ENCODE results near the gene JADE3.
"Not testable (repeated sequence)": the region's sequence is repeated elsewhere in the genome, so short reads cannot be mapped to it uniquely, and the experiment has no call there.

The JADE3 gene

GRCh38 chrX:46935295-46935694, 23.1 kb downstream of the JADE3 start:
- no peak for DNase-seq (ENCODE audit: low read depth, low spot score)

DNA sequence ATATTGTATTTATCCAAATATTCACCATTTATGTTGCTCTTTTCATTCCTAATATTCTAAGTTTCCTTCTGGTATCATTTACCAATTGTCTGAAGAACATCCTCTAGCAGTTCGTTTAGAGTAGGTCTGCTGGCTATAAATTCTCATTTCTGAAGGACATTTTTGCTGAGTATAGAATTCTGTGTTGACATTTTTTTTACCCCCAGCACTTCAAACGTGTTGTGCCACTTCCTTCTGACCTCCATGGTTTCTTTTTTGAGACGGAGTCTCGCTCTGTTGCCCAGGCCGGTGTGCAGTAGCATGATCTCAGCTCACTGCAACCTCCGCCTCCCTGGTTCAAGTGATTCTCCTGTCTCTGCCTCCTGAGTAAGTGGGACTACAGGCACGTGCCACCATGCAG, 26.4 kb downstream of the JADE3 start:
- DNase-seq (ENCODE audit: low read depth, low spot score): no peak

- no peak for DNase-seq (ENCODE audit: low read depth, low spot score)
Observed at GRCh38 chrX:46941341-46941740, 29.1 kb downstream of the JADE3 start.

GRCh38 chrX:46953137-46953527, 40.9 kb downstream of the JADE3 start:
- DNase-seq (ENCODE audit: low read depth, low spot score): no peak

GRCh38 chrX:46953597-46953996, 41.4 kb downstream of the JADE3 start:
- DNase-seq (ENCODE audit: low read depth, low spot score): no peak

- no peak for DNase-seq (ENCODE audit: low read depth, low spot score)
Observed at GRCh38 chrX:46954716-46955115, 42.5 kb downstream of the JADE3 start.

GRCh38 chrX:46956589-46956988, 44.4 kb downstream of the JADE3 start:
- DNase-seq (ENCODE audit: low read depth, low spot score): not testable (repeated sequence)

DNA sequence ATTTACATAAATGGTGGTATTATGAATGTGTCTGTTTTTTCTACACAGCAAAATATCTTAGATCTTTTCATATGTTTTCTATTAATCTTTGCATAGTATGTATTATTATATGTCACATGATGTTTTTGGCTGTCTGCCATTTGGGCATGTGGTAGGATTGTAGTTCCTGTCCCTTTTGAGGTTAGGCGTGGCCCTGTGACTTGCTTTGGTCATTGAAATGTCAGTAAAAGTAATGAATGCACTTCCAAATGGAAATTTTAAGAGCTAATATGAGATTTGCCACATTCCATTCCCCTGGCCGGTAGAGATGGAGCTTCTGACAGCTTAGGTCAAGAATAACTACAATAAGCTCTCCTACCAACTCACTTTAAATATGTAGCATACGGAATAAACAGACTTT, 45.1 kb downstream of the JADE3 start:
- DNase-seq (ENCODE audit: low read depth, low spot score): no peak

DNA sequence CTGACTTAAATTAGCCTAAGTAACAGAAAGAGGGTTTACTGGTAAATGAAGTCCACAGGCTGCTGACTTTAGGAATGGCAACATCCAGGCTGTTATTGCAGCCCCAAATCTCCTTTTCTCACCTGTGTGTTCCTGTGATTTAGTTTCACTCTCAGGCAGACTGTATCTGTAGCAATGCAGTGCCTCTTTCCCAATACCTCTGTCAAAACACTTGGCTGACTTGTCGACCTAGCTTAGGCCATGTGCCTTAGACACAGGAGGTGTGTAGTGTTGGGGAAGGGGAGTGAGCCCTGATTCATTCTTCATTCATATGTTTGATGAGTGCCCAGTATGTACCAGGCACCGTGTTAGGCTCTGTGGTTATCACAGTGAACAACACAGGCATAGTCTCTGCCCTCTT, 46.9 kb downstream of the JADE3 start:
- DNase-seq (ENCODE audit: low read depth, low spot score): no peak

DNA sequence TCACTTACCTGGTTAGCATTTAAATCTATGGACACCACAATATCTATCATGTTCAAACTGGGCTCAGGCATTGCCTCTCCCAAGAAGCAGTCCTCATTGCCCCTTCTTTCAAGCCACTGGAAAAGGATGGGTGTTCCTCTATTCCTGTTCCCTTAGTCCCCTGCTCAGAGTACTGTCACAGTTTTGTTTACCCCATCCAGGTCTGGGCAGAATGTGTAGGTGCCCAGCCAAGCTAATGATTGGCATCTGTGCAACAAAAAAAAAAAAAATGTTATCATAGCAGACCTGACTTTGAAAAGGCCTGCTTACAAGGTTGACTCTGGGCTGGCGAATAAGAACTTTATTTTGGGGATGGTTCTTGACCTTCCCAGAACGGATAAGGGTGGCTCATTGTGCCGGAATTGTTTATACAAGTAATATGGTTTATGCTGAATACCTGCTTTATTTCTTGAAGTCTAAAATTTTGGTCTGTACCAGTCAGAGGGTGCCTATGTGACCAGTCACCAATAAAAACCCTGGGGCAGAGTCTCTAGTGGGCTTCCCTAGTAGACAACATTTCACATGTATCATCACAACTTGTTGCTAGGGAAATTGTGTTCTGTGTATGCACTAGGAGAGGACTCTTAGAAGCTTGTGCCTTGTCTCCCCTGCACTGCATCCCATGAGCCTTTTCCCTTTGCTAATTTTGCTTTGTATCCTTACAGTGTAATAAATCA, 47.9 kb downstream of the JADE3 start:
- DNase-seq (ENCODE audit: low read depth, low spot score): no peak

DNA sequence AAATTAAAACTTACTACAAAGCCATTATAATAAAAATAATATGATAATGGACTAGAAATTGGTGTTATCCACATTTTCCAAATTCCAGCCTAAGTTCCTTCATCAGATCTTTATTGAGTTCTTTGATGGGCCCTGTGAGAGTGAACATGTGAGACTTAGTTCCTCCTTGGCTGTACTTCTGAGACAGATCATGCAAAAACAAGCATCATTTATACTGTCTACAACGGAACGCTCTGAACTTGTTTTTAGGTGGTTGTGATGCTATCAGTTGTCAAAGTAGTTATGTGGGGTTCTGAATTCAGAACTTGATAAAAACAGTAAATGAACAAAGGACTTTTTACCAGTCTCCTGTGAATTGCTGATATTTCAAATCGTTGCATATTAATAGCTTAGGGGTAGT, 48.9 kb downstream of the JADE3 start:
- DNase-seq (ENCODE audit: low read depth, low spot score): no peak

DNA sequence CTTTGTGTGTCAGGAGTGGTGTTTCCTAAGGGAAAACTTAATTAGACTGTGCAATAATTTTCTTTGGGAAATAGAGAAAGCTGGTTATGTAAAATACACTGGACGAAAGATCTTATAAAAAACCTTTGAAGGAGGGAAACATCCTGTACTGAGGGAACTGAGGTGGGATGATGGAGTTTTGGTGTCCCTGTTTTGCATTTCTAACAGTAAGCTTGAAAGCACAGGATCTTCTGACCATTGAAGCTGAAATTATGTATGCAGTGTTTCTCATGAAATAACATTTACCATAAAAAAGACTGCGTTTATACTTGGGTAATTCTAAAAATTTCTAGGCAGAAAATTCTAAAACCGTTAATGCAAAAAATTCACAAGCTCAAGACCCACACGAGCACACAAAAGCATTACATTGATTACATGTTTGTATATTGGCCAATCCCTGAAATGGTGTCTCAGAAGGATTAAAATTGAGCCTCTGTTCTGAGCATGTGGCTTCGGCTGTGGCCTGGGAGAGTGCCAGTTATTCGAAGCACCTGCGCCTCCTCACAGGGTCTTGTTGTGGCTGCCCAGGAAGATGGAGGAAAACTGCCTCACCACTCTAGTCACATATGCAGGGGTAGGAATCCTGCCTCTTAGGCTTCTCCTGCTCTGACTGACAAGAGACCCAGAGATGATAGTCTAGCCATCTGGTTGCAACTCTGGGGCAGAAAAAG, 49.5 kb downstream of the JADE3 start:
- no peak for DNase-seq (ENCODE audit: low read depth, low spot score)

DNA sequence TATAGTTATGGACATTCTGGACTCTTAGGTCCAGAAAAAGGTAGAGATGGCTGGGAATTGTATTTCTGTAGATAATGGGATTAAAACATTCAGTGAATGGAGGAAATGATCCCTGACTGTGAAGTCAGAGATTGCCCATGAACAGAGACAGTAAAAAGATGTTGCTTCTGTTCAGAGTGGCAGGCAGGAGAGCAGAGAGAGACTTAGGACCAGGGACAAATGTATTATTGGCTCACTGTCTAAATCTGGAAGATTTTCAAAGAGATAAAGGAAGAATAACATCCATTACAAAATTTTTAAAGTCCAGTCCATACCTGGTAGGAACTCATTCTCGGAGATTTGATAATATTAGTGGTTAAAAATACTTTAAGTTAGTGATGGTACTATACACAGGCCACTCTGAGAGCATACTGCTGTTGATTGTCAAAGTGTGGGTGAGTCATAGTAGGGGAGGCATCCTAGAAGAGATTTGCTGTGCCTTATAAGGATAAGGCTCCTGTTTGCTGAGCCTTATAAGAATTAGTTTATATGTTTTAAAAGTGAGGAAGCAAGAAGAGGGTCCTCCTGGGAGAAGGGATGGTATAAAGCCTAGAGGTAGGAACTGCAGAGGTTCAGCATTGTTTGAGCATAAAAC, 53.0 kb downstream of the JADE3 start:
- no peak for DNase-seq (ENCODE audit: low read depth, low spot score)

GRCh38 chrX:46967547-46967946, 55.3 kb downstream of the JADE3 start:
- DNase-seq (ENCODE audit: low read depth, low spot score): no peak

DNA sequence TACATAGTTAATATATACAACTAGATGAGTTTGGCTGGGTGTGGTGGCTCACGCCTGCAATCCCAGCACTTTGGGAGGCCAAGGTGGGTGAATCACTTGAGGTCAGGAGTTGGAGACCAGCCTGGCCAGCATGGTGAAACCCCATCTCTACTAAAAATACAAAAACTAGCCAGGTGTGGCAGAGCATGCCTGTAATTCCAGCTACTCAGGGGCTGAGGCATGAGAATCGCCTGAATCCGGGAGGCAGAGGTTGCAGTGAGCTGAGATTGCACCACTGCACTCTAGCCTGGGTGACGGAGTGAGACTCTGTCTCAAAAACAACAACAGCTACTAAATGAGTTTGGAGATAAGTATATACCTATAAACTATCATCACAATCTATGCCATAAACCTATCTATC, 64.8 kb downstream of the JADE3 start:
- DNase-seq (ENCODE audit: low read depth, low spot score): not testable (repeated sequence)

- DNase-seq (ENCODE audit: low read depth, low spot score): peak; percentile 31
Observed at GRCh38 chrX:46978341-46979291, 66.4 kb downstream of the JADE3 start.

DNA sequence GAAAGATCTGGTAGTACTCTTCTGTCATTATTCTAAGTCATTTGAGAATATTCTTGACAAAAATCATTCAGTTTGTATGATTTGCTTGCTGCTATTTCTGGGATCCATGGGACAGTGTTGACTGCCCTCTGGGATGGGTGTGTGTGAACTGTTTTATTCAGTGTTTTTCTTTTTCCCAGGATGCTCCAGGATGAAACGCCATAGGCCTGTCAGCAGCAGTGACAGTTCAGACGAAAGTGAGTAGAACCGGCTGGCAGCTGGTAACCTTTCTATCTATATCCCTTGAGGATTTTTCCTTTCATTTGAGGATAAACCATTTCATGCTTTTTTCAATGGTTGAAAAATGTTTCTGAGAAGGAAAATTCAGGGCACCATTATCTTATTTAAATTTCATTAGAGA, 72.5 kb downstream of the JADE3 start:
- no peak for DNase-seq (ENCODE audit: low read depth, low spot score)

DNA sequence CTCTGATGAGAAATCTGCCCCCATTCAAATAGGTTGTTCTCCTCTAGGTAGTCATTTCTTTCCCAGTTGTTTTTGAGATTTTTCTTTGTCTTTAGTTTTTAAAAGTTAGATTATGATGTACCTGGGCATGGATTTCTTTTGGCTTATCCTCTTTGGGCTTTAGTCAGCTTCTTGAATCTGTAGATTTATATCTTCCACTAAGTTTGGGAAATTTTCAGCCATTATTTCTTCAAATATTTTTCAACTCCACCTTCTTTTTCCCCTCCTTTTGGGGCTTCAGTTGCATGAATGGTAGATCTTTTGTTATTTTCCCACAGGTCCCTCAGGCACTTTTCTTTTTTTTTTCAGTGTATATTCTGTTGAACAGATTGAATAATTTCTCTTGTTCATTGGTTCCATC, 77.3 kb downstream of the JADE3 start:
- DNase-seq (ENCODE audit: low read depth, low spot score): no peak

DNA sequence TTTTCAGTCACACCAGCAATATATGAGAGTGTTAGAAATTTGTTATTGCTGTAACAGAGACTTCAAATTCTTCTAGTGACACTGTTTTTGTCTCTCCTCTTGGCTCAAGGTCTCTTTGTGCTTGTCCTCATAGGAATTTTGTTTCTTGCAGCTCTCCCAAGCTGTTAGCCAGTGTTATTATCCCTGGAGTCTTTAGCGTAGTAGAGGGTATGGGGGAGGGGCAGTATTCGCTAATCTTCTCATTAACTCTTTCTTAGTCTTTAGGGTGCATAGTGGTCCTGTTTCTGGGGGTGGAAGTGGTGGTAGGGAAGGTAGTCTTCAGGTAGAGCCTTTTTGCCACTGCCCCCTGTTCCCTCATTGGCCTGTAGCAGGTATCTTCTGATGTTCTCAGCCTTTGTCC, 79.4 kb downstream of the JADE3 start:
- DNase-seq (ENCODE audit: low read depth, low spot score): no peak

GRCh38 chrX:46992070-46992469, 79.8 kb downstream of the JADE3 start:
- DNase-seq (ENCODE audit: low read depth, low spot score): no peak

- DNase-seq (ENCODE audit: low read depth, low spot score): no peak
Observed at GRCh38 chrX:46994096-46994495, 81.9 kb downstream of the JADE3 start.

DNA sequence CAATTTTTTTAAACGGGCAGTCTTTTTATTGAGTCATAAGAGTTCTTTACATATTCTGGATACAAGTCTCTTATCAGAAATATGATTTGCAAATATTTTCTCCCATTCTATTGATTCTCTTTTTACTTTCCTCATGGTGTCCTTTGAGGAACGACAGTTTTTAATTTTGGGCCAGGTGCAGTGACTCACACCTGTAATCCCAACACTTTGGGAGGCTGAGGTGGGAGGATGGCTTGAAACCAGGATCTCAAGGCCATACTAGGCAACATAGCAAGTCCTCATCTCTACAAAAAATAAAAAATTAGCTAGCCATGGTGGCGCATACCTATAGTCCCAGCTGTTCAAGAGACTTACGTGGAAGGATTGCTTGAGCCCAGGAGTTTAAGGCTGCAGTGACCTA, 99.9 kb downstream of the JADE3 start:
- no peak for DNase-seq (ENCODE audit: low read depth, low spot score)
